K562 (cell line): ENCODE measurements around the gene LHPP. TPM values are rescaled to one million over a fixed set of nuclear protein-coding genes. Genes with fewer than 3 reads are reported as not detected.
A peak's percentile ranks its signal among the peaks of the same experiment; 100 is the strongest.

ENCODE experiments used
- CREBBP ChIP-seq: IDR thresholded peaks from one replicate; pipeline ENCODE4 v1.6.1; 2012; ENCODE audit warnings: low read depth, mild to moderate bottlenecking, control low read depth, inconsistent platforms, low read length
- LARP7 ChIP-seq: fragments of 450-650 bp; IDR thresholded peaks from 2 replicates; pipeline ENCODE4 v1.6.1; 2016
- MGA ChIP-seq: fragments of 450-650 bp; IDR thresholded peaks from 2 replicates; pipeline ENCODE4 v1.6.1; 2016; ENCODE audit warnings: mild to moderate bottlenecking, moderate library complexity
- RCOR1 ChIP-seq, 2 experiments: IDR thresholded peaks; 2 replicates each; pipeline ENCODE4 v1.6.1; 2012; ENCODE audit warnings: low read depth in 2 of 2, low read length in 2 of 2, borderline replicate concordance in 1 of 2, improper control_type of control experiment in 1 of 2
- RNF2 ChIP-seq: sonication (generic); IDR thresholded peaks from 2 replicates; pipeline ENCODE4 v1.6.1; 2016
- SMARCE1 ChIP-seq: fragments of 450-650 bp; IDR thresholded peaks from 2 replicates; pipeline ENCODE4 v1.7.1; 2016; ENCODE audit warnings: mild to moderate bottlenecking
- TEAD4 ChIP-seq, 2 experiments: sonication (generic) in 1 of 2; formaldehyde crosslinking in 1 of 2; IDR thresholded peaks; 2 replicates each; pipeline versions ENCODE4 v1.6.1 to v1.8.0; 2012 to 2022; ENCODE audit warnings: borderline replicate concordance in 1 of 2, inconsistent platforms in 1 of 2, low read length in 1 of 2, mild to moderate bottlenecking in 1 of 2, missing genetic modification reagents in 1 of 2
- USF2 ChIP-seq: sonication (generic); formaldehyde crosslinking; IDR thresholded peaks from 2 replicates; pipeline ENCODE4 v1.5.0; 2020; ENCODE audit warnings: missing genetic modification reagents
- ZEB2 ChIP-seq: fragments of 450-650 bp; IDR thresholded peaks from 2 replicates; pipeline ENCODE4 v1.6.1; 2016
- ZKSCAN1 ChIP-seq: fragments of 150-350 bp; IDR thresholded peaks from 2 replicates; pipeline ENCODE4 v1.6.1; 2016; ENCODE audit warnings: low read depth, low read length
- ZNF239 ChIP-seq: fragments of 250-450 bp; sonication (Bioruptor Pico); IDR thresholded peaks from 2 replicates; pipeline ENCODE4 v1.4.0; 2020; ENCODE audit warnings: mild to moderate bottlenecking
- ZNF395 ChIP-seq: fragments of 200-800 bp; sonication (Bioruptor generic); IDR thresholded peaks from 2 replicates; pipeline ENCODE4 v1.6.1; 2017; ENCODE audit warnings: missing genetic modification characterization, missing compliant biosample characterization
- ZNF561 ChIP-seq: fragments of 450-650 bp; formaldehyde crosslinking; conservative IDR thresholded peaks from 2 replicates; pipeline ENCODE4 v1.4.0; 2020; ENCODE audit warnings: mild to moderate bottlenecking, moderate library complexity
- ZNF699 ChIP-seq: fragments of 250-450 bp; sonication (Bioruptor Pico); IDR thresholded peaks from 2 replicates; pipeline ENCODE4 v1.8.0; 2021; ENCODE audit warnings: mild to moderate bottlenecking, moderate library complexity; ENCODE audit not compliant: insufficient replicate concordance
- ZNF707 ChIP-seq: fragments of 250-450 bp; sonication (Bioruptor Pico); conservative IDR thresholded peaks from 2 replicates; pipeline ENCODE4 v1.8.0; 2022; ENCODE audit warnings: inconsistent platforms, mild to moderate bottlenecking, moderate library complexity
- ZNF79 ChIP-seq: fragments of 250-450 bp; sonication (Bioruptor Pico); IDR thresholded peaks from 2 replicates; pipeline ENCODE4 v1.4.0; 2020; ENCODE audit warnings: low read depth, mild to moderate bottlenecking, moderate library complexity
- polyA plus RNA-seq, 8 experiments: library from polyadenylated mRNA; depleted of rRNA in 4 of 8; stranded (reverse) in 5 of 8; unstranded in 3 of 8; fragments of >200 nt; fragmentation: Nextera tagmentation in 2 of 8; fragmentation: Illumina TruSeq in 1 of 8; extraction: Ambion mirVana in 2 of 8; extraction: Trizol in 1 of 8; gene quantifications; 2 replicates each; pipeline versions ENCODE4 v1.2.1 to v1.2.3, GENCODE V29; 2011 to 2014; ENCODE audit warnings: inconsistent platforms in 1 of 8, missing spikeins in 1 of 8
- total RNA-seq, 7 experiments: library from RNA; depleted of rRNA in 6 of 7; stranded (reverse); fragments of >200 nt in 6 of 7; fragmentation: Illumina TruSeq in 2 of 7; extraction: Trizol in 2 of 7; gene quantifications; 2 replicates each; pipeline versions ENCODE4 v1.2.1 to v1.2.3, GENCODE V29; 2011 to 2021; ENCODE audit warnings: low replicate concordance in 1 of 7

LHPP gene
- total and polyA plus RNA-seq, 9 of the 15 experiments (the other 6 are each of a cell fraction or from before 2014, with no cell fraction given): 0.34 to 7.4 (median 3.0) TPM

- no peak for TF ChIP-seq USF2 (CRISPR knock-in tag)
- TF ChIP-seq ZNF239: no peak
- no peak for TF ChIP-seq ZNF79 (CRISPR knock-in tag)
- TF ChIP-seq SMARCE1: no peak
- no peak for TF ChIP-seq MGA
- no peak for TF ChIP-seq TEAD4 (IDR thresholded peaks at IDR 0.05; ENCODE audit: low read length)
- TF ChIP-seq TEAD4 (CRISPR knock-in tag; IDR thresholded peaks at IDR 0.05; ENCODE audit: borderline replicate concordance): no peak
- TF ChIP-seq RCOR1 (IDR thresholded peaks at IDR 0.05; ENCODE audit: borderline replicate concordance in 1 of 2, low read depth in 2 of 2, low read length in 2 of 2): peak in 1 of 2 experiments; percentile 88; a peak in 2 of 4 replicates
- no peak for TF ChIP-seq LARP7
- TF ChIP-seq RNF2: 0 out of 2 replicates have a peak, but pooled peaks have one; percentile 35
- no peak for TF ChIP-seq ZNF561 (CRISPR knock-in tag)
- TF ChIP-seq ZKSCAN1: no peak
- no peak for TF ChIP-seq ZNF699 (CRISPR knock-in tag)
- no peak for TF ChIP-seq ZNF395 (CRISPR knock-in tag)
- TF ChIP-seq CREBBP: no peak
- TF ChIP-seq ZEB2: no peak
- no peak for TF ChIP-seq ZNF707 (CRISPR knock-in tag)
Measured at GRCh38 chr10:124648738-124649137, 187.1 kb downstream of the LHPP start (continued).
